ENCODE data around the gene LEPR.
"Not testable (repeated sequence)": the region's sequence is repeated elsewhere in the genome, so short reads cannot be mapped to it uniquely, and the experiment has no call there.

Gene LEPR, protein sequence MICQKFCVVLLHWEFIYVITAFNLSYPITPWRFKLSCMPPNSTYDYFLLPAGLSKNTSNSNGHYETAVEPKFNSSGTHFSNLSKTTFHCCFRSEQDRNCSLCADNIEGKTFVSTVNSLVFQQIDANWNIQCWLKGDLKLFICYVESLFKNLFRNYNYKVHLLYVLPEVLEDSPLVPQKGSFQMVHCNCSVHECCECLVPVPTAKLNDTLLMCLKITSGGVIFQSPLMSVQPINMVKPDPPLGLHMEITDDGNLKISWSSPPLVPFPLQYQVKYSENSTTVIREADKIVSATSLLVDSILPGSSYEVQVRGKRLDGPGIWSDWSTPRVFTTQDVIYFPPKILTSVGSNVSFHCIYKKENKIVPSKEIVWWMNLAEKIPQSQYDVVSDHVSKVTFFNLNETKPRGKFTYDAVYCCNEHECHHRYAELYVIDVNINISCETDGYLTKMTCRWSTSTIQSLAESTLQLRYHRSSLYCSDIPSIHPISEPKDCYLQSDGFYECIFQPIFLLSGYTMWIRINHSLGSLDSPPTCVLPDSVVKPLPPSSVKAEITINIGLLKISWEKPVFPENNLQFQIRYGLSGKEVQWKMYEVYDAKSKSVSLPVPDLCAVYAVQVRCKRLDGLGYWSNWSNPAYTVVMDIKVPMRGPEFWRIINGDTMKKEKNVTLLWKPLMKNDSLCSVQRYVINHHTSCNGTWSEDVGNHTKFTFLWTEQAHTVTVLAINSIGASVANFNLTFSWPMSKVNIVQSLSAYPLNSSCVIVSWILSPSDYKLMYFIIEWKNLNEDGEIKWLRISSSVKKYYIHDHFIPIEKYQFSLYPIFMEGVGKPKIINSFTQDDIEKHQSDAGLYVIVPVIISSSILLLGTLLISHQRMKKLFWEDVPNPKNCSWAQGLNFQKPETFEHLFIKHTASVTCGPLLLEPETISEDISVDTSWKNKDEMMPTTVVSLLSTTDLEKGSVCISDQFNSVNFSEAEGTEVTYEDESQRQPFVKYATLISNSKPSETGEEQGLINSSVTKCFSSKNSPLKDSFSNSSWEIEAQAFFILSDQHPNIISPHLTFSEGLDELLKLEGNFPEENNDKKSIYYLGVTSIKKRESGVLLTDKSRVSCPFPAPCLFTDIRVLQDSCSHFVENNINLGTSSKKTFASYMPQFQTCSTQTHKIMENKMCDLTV

DNA sequence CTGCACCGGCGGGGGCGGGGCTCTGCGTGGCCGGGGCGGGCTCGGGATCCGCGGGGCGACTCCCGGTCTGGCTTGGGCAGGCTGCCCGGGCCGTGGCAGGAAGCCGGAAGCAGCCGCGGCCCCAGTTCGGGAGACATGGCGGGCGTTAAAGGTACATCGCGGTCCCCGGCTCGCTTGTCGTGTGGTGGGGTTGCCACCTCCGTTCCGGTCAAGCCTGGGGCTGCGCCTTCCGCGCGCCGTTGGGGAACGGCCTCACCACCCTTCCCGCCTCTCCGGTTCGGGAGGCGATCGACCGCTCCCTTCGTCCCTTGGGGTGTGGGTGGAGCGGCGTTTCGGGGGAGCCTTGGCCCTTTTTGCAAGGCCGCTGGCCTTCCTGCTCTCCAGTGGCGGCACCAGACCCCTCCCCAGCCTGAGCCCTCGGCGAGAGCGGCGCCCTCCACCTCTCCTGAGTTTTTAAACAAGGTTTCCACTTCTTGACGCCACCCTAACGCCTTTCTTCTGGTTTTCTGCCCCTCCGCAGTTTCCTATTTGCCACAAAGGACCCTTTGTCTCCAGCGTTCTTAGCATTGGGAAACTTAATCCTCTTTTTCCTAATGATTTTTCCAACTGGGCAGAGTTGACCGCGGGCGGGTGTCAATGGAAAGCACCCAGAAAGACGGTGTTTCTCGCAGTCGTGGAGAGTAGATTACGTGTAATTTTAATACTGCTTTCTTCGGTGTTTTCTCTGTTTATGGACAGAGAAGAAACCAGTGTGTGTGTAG lies at the start of gene LEPR, which contains the start of gene LEPROT:
Gene LEPR (plus strand): TSS at position 79 of the 761 bp plus-strand sequence. CDS start 144,898 bp downstream, outside the sequence.
Gene LEPROT (plus strand): TSS at position 79 of the 761 bp plus-strand sequence. CDS start 57 bp downstream, at position 136.
- H3K27me3 Mint-ChIP-seq = no peaks in the 10 kb centered on the region
- no peaks in the 10 kb centered on the region for H3K9me3 Mint-ChIP-seq
- H3K27ac Mint-ChIP-seq = peak within 1 kb of the TSS; percentile 91
- H3K4me1 Mint-ChIP-seq = peaks cover 10% of the 10 kb centered on the region
- DNase-seq (no peak), ATAC-seq (no peak)
- no peak within 1 kb of the TSS for H3K4me3 Mint-ChIP-seq
- peaks cover 8% of the 10 kb centered on the region for H3K36me3 Mint-ChIP-seq (ENCODE audit: low read depth)

DNA sequence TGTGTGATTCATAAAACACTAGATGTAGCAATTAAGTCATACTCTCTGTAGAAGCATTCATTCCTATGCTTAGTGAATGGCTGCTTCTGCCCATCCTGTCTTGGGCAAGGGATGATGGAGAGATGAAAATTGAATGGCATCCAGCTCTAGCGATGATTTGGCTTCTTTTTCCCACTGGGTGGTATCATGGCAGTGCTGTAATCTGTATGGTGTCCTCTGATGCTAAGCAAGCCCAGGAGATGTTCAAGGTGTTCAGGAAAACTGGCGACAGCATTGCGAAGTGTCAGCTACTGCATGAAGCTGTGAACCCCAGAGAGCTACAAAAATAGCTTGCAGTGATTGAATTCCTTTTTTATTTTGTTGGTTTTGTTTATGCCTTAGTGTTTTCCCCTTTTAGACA lies 48.9 kb upstream of the LEPR start:
- H3K4me1 Mint-ChIP-seq = no peaks in the 10 kb centered on the region
- no peaks in the 10 kb centered on the region for H3K9me3 Mint-ChIP-seq
- no peak for DNase-seq
- no peak for ATAC-seq
- peaks cover 2% of the 10 kb centered on the region for H3K27me3 Mint-ChIP-seq
- H3K36me3 Mint-ChIP-seq (ENCODE audit: low read depth) = no peaks in the 10 kb centered on the region
- no peak overlapping the region for H3K27ac Mint-ChIP-seq
- H3K4me3 Mint-ChIP-seq = no peak overlapping the region

DNA sequence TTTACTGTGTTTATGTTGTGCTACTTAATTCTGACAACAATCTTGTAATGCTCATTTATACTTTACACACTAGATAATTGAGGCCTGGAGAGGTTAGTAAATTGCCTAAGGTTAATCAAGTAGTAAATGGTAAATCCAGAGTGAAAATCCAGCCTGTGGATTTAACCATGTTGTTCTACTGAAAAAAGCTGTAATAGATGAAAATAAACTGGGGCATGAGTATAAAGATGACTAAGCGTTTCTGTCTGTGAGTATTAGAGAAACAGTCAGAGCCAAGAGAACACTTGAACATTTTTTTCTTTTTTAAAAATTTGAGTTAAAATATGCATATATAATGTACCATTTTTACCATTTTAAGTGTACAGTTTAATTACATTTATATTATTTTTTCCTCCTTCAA lies 47.9 kb upstream of the LEPR start:
- Mint-ChIP-seq H3K27me3 (peaks cover 2% of the 10 kb centered on the region), H3K36me3 (ENCODE audit: low read depth) (no peaks in the 10 kb centered on the region), H3K4me3 (no peak overlapping the region), H3K27ac (no peak overlapping the region), H3K4me1 (no peaks in the 10 kb centered on the region), H3K9me3 (no peaks in the 10 kb centered on the region)
- no peak for DNase-seq
- no peak for ATAC-seq

DNA sequence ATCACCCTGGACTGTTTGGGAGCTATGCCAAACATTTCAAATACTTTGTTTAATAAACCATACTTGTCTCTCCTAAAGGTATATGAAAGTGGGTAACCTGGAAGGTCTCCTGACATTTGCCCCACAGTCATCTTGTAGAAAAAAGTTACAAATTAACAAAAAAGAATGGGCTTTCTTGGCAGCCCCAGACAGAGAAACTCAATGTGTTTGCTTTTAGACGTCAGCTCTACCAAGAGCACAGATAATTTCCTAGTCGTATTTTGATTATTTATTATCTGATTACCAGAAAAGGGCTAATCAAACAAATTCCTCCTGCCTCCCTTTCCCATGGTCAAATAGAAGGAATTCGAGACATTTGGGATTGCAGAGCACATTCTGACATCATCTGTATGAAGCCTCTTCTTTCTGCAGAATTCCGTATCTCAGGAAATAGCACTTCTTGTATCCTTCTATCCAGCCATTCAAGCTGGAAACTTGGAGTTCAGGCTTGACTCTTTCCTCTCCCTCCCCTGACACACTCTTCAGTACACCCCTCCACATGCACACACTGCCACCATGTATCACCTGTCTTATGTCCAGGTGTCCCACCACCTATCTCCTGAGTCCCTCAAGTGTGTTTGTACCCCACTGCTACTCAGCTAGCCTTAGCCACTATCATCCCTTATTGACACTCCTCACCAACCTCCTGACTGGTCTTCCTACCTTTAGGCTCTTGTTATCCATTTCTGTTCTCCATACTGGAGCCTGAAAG lies 42.8 kb upstream of the LEPR start:
- H3K4me1 Mint-ChIP-seq = no peaks in the 10 kb centered on the region
- no peak overlapping the region for H3K27ac Mint-ChIP-seq
- peaks cover 2% of the 10 kb centered on the region for H3K36me3 Mint-ChIP-seq (ENCODE audit: low read depth)
- no peaks in the 10 kb centered on the region for H3K9me3 Mint-ChIP-seq
- ATAC-seq (no peak), DNase-seq (no peak)
- peaks cover 4% of the 10 kb centered on the region for H3K27me3 Mint-ChIP-seq
- H3K4me3 Mint-ChIP-seq = no peak overlapping the region

DNA sequence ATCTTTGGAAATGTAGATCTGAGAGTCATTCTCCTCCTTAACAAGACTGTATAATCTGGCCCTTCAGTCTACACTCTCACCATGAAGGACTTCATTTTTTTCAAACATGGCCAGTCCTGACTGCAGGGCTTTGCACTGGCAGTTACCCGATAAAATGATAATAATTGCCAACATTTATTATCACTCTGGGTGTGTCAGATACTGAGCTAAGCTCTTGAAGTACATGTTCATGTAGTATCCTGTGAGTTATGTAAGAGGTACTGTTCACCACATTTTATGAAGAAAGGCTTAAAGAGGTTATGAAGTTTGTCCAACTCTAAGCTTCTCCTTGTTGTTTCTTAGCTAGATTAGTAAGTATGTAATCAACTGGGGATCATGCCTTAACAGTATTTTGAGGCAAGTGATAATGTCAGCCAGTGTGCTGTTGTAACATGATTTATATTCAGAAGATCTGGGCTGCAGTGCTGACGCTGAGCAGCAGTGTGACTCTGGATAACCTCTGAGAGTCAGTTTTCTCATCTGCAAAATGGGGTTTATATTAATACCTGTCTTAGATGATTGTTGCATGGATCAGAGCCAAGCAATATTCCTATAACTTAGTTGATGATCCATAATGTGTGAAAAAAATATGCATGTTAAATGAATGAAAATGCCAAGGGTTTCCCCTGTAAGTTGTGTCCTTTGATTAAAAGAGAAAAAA lies 42.1 kb upstream of the LEPR start:
- no peak for DNase-seq
- H3K4me1 Mint-ChIP-seq = no peaks in the 10 kb centered on the region
- H3K36me3 Mint-ChIP-seq (ENCODE audit: low read depth) = peaks cover 2% of the 10 kb centered on the region
- no peak overlapping the region for H3K4me3 Mint-ChIP-seq
- H3K9me3 Mint-ChIP-seq = no peaks in the 10 kb centered on the region
- H3K27me3 Mint-ChIP-seq = peaks cover 4% of the 10 kb centered on the region
- no peak for ATAC-seq
- no peak overlapping the region for H3K27ac Mint-ChIP-seq

DNA sequence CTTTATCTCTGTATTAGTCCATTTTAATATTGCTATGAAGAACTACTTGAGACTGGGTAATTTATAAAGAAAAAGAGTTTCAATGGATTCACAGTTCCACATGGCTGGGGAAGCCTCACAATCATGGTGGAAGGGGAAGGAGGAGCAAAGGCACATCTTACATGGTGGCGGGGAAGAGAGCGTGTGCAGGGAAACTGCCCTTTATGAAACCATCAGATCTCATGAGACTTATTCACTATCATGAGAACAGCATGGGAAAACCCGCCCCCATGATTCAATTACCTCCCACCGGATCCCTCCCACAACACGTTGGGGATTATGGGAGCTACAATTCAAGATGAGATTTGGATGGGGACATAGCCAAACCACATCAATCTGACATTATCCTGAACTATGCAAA lies 36.0 kb upstream of the LEPR start:
- H3K4me1 Mint-ChIP-seq; ATAC-seq; H3K27me3 Mint-ChIP-seq; H3K4me3 Mint-ChIP-seq; H3K9me3 Mint-ChIP-seq; H3K27ac Mint-ChIP-seq; H3K36me3 Mint-ChIP-seq (ENCODE audit: low read depth); DNase-seq: not testable (repeated sequence)

DNA sequence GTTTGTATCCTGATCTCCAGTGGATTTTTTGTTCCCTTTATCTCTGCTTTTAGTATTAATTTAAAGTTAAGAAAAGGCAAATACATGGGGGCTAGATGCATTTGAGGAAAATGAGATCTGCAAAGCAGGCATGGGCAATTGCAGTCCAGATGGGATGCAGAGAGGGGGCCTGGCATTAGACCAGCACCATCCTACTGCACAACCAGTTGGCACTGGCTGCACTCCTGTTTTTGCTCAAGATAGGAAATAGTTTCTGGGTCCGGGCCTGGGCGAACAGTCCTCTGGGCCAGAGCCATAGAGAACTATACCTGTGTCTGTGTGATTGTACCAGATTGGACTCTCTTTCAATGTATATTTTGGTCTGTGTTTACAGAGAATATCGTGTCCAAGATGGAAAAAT lies 34.0 kb upstream of the LEPR start:
- no peak overlapping the region for H3K4me3 Mint-ChIP-seq
- H3K4me1 Mint-ChIP-seq = peaks cover 2% of the 10 kb centered on the region
- H3K27ac Mint-ChIP-seq = no peak overlapping the region
- H3K27me3 Mint-ChIP-seq = no peaks in the 10 kb centered on the region
- peaks cover 5% of the 10 kb centered on the region for H3K36me3 Mint-ChIP-seq (ENCODE audit: low read depth)
- H3K9me3 Mint-ChIP-seq = no peaks in the 10 kb centered on the region
- ATAC-seq (no peak), DNase-seq (no peak)

DNA sequence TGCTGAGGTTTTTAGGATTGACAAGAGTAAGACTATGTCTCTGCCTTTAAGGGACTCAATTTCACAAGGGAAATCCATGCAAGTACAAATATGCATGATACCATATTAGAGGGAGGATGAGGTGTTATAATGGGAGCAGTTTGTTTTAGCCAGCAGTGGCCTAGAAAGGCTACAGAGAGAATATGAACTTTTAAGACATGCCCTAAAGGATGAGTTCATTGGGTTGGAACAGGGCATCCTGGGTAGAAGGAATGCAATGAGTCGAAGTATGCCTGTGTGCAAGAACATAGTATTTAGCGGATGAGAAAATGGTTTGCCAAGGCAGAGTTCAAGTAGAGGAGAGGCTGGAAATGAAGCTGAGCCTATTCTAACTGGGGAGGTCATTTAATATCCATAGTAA lies 32.6 kb upstream of the LEPR start:
- Mint-ChIP-seq H3K4me1 (peaks cover 5% of the 10 kb centered on the region), H3K9me3 (no peaks in the 10 kb centered on the region), H3K27ac (no peak overlapping the region), H3K4me3 (no peak overlapping the region), H3K36me3 (ENCODE audit: low read depth) (peaks cover 5% of the 10 kb centered on the region), H3K27me3 (no peaks in the 10 kb centered on the region)
- no peak for DNase-seq
- no peak for ATAC-seq

DNA sequence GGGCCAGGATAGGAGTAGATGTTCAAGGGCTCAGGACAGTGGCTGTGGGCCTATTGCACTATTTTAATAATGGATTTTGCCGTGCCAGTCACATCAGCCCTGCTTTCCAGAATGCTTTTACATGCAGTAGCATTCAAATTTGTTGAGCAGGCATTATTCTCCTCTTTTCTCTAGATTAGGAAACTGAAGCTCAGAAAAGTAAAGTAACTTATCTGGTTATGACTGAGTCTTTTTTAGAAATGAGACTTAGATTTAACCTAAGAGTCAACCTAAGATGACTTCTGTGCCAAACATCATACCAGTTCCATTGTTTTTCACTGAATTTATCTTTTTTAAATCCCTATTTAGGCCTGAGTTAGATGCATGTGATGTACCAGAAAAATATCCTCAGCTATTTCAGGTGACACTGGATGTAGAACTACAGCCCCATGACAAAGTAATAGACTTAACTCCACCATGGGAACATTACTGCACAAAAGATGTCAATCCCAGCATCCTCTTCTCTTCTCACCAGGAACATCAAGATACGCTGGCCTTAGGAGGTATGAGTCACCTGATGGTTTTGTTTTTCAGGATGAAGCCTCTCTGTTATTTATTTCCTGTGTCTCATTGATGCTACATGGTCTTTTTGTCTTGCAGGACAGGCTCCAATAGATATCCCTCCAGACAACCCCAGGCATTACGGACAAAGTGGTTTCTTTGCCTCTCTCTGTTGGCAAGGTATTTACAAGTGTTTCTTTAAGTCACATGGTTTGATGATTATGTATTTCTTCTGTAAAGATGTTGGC lies 31.4 kb upstream of the LEPR start:
- no peaks in the 10 kb centered on the region for H3K27me3 Mint-ChIP-seq
- no peak for ATAC-seq
- no peak overlapping the region for H3K4me3 Mint-ChIP-seq
- H3K4me1 Mint-ChIP-seq = peaks cover 16% of the 10 kb centered on the region
- no peak overlapping the region for H3K27ac Mint-ChIP-seq
- H3K9me3 Mint-ChIP-seq = no peaks in the 10 kb centered on the region
- H3K36me3 Mint-ChIP-seq (ENCODE audit: low read depth) = peaks cover 5% of the 10 kb centered on the region
- DNase-seq = no peak

DNA sequence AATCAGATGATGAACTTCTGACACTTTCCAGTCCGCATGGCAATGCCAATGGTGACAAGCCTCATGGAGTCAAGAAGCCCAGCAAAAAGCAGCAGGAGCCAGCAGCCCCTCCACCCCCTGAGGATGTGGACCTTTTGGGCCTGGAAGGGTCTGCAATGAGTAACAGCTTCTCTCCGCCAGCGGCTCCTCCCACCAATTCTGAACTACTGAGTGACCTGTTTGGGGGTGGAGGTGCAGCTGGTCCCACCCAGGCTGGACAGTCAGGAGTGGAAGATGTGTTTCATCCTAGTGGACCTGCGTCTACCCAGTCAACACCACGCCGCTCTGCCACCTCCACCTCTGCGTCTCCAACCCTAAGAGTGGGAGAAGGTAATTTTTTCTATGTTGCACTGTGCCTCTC lies 28.0 kb upstream of the LEPR start:
- H3K4me3 Mint-ChIP-seq = no peak overlapping the region
- no peaks in the 10 kb centered on the region for H3K27me3 Mint-ChIP-seq
- ATAC-seq = no peak
- H3K9me3 Mint-ChIP-seq = no peaks in the 10 kb centered on the region
- no peak for DNase-seq
- H3K27ac Mint-ChIP-seq = no peak overlapping the region
- peaks cover 35% of the 10 kb centered on the region for H3K4me1 Mint-ChIP-seq
- H3K36me3 Mint-ChIP-seq (ENCODE audit: low read depth) = peaks cover 2% of the 10 kb centered on the region

DNA sequence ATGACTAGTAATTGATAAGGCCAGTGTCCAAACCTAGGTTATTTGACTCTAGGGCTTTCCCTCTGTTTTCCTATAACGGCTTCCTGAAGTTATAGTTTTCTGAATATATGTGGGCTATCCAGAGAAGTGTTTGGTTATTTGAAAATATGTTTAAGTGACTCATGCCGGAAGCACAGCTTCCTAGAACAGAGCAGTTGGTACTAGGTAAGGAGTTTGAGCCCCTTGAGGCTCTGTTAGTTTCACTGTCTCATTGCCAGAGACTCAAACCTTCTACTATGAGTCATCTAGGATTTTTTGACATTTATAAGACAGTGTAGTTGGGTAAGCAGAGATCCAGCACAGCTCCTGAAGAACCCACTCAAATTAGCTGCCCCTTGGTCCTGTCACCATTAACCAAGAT lies 27.1 kb upstream of the LEPR start:
- peaks cover 2% of the 10 kb centered on the region for H3K36me3 Mint-ChIP-seq (ENCODE audit: low read depth)
- no peaks in the 10 kb centered on the region for H3K9me3 Mint-ChIP-seq
- H3K27ac Mint-ChIP-seq = peak overlapping the region; percentile 24
- peak; percentile 3 for DNase-seq
- H3K27me3 Mint-ChIP-seq = no peaks in the 10 kb centered on the region
- H3K4me3 Mint-ChIP-seq = no peak overlapping the region
- ATAC-seq = peak; percentile 96
- peaks cover 35% of the 10 kb centered on the region for H3K4me1 Mint-ChIP-seq

DNA sequence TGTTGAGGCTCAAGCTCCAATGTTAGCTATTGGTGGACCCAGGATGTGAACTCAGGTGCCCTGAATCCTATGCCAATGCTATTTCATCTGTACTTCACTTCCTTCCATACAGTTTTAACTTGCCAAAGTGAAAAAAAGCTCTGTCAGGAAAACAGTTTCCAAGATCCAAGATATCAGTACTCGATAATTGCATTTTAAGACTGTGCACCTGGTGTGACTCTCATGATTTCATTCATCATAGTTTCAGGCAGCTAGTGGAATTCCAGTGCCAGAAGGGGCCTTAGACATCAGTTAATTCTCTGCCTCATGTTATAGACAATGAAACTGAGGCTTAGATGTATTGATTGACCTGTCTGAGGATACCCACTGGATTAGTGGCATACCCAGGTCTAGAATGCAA lies 26.5 kb upstream of the LEPR start:
- H3K36me3 Mint-ChIP-seq (ENCODE audit: low read depth) = peaks cover 2% of the 10 kb centered on the region
- peak overlapping the region; percentile 24 for H3K27ac Mint-ChIP-seq
- H3K27me3 Mint-ChIP-seq = no peaks in the 10 kb centered on the region
- peaks cover 35% of the 10 kb centered on the region for H3K4me1 Mint-ChIP-seq
- ATAC-seq (no peak), DNase-seq (no peak)
- H3K9me3 Mint-ChIP-seq = no peaks in the 10 kb centered on the region
- no peak overlapping the region for H3K4me3 Mint-ChIP-seq

Data from activated naive CD8-positive, alpha-beta T cell treated with anti-CD3 and anti-CD28 coated beads, Interleukin-2, amount 50 U/mL, for 24 hours (primary cell).